ENCODE results near the gene SRM. TPM values are rescaled to one million over a fixed set of nuclear protein-coding genes. Genes with fewer than 3 reads are reported as not detected.
"Not testable (repeated sequence)": the region's sequence is repeated elsewhere in the genome, so short reads cannot be mapped to it uniquely, and the experiment has no call there.

Gene SRM
- total RNA-seq, 1 donor = 21.0 TPM

GRCh38 chr1:11039351-11040104 is 20.3 kb downstream of the SRM start:
- Histone ChIP-seq H3K79me2 (ENCODE audit: insufficient read depth, low read length) (no peaks in the 10 kb centered on the region), H3K4me3 (ENCODE audit: insufficient read depth, low read length) (no peak overlapping the region), H3K36me3 (ENCODE audit: insufficient read depth, low read length) (no peaks in the 10 kb centered on the region), H3K27me3 (ENCODE audit: insufficient read depth, low read length) (peaks cover 10% of the 10 kb centered on the region), H3K9me3 (ENCODE audit: low read depth, low read length) (no peaks in the 10 kb centered on the region), H2AFZ (ENCODE audit: low read length) (no peak overlapping the region), H3K4me1 (ENCODE audit: insufficient read depth, low read length) (peaks cover 4% of the 10 kb centered on the region), H3K27ac (ENCODE audit: low read depth, low read length) (no peak overlapping the region), H3K4me2 (ENCODE audit: insufficient read depth, low read length) (no peak overlapping the region), H4K20me1 (ENCODE audit: insufficient read depth, low read length) (no peaks in the 10 kb centered on the region)
- DNase-seq (ENCODE audit: insufficient read length, low spot score, missing footprints) = no peak
- no peak for TF ChIP-seq CTCF (IDR thresholded peaks at IDR 0.05; ENCODE audit: extremely low read depth, low read depth, low read length)

DNA sequence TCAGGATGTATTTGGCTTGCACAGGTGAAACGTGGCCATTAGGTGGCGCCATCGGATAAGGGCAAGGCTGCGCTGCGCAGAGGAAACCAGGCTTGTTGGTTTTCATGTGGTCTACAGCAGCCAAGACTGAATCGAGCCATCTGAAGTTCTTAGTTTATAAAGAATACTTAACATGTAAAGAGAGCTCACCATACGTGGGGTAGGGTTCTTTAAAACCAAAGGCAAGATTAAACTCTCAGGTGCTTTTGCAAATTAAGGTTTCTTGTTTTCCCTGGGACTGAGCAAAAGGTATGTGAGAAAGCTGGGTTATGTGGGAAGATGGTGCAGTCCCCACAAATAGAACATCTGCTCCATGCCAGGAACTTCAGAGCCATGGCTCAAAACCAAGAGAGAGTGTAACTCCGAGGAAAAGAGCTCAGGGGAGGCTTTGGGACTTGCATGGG is 22.1 kb downstream of the SRM start:
- Histone ChIP-seq H3K4me3 (ENCODE audit: insufficient read depth, low read length) (no peak overlapping the region), H2AFZ (ENCODE audit: low read length) (no peak overlapping the region)
- TF ChIP-seq CTCF (IDR thresholded peaks at IDR 0.05; ENCODE audit: extremely low read depth, low read depth, low read length) = peak; percentile 99

GRCh38 chr1:11037019-11037739 is 22.6 kb downstream of the SRM start:
- H3K4me1 ChIP-seq (ENCODE audit: insufficient read depth, low read length); H3K27me3 ChIP-seq (ENCODE audit: insufficient read depth, low read length); H4K20me1 ChIP-seq (ENCODE audit: insufficient read depth, low read length); DNase-seq (ENCODE audit: insufficient read length, low spot score, missing footprints); H3K9me3 ChIP-seq (ENCODE audit: low read depth, low read length); H3K27ac ChIP-seq (ENCODE audit: low read depth, low read length); H3K4me3 ChIP-seq (ENCODE audit: insufficient read depth, low read length); H2AFZ ChIP-seq (ENCODE audit: low read length); H3K36me3 ChIP-seq (ENCODE audit: insufficient read depth, low read length); H3K4me2 ChIP-seq (ENCODE audit: insufficient read depth, low read length); H3K79me2 ChIP-seq (ENCODE audit: insufficient read depth, low read length): not testable (repeated sequence)

More for the DNA sequence above, 22.1 kb downstream of the SRM start:
- DNase-seq (ENCODE audit: insufficient read length, low spot score, missing footprints) = peak; percentile 96
- H3K27ac ChIP-seq (ENCODE audit: low read depth, low read length) = no peak overlapping the region
- H4K20me1 ChIP-seq (ENCODE audit: insufficient read depth, low read length) = no peaks in the 10 kb centered on the region
- H3K27me3 ChIP-seq (ENCODE audit: insufficient read depth, low read length) = peaks cover 10% of the 10 kb centered on the region
- H3K4me1 ChIP-seq (ENCODE audit: insufficient read depth, low read length) = peaks cover 4% of the 10 kb centered on the region
- H3K79me2 ChIP-seq (ENCODE audit: insufficient read depth, low read length) = no peaks in the 10 kb centered on the region
- no peaks in the 10 kb centered on the region for H3K36me3 ChIP-seq (ENCODE audit: insufficient read depth, low read length)
- no peak overlapping the region for H3K4me2 ChIP-seq (ENCODE audit: insufficient read depth, low read length)
- H3K9me3 ChIP-seq (ENCODE audit: low read depth, low read length) = no peaks in the 10 kb centered on the region

- Histone ChIP-seq H3K36me3 (ENCODE audit: insufficient read depth, low read length) (peaks cover 14% of the 10 kb centered on the region), H4K20me1 (ENCODE audit: insufficient read depth, low read length) (peaks cover 17% of the 10 kb centered on the region), H3K27ac (ENCODE audit: low read depth, low read length) (no peak overlapping the region)
Measured at GRCh38 chr1:11031624-11032262, 28.1 kb downstream of the SRM start.

More at GRCh38 chr1:11031624-11032262, 28.1 kb downstream of the SRM start:
- H3K4me3 ChIP-seq (ENCODE audit: insufficient read depth, low read length) = no peak overlapping the region
- TF ChIP-seq CTCF (IDR thresholded peaks at IDR 0.05; ENCODE audit: extremely low read depth, low read depth, low read length) = no peak
- no peak for DNase-seq (ENCODE audit: insufficient read length, low spot score, missing footprints)
- no peaks in the 10 kb centered on the region for H3K4me1 ChIP-seq (ENCODE audit: insufficient read depth, low read length)
- H3K9me3 ChIP-seq (ENCODE audit: low read depth, low read length) = no peaks in the 10 kb centered on the region
- H3K27me3 ChIP-seq (ENCODE audit: insufficient read depth, low read length) = no peaks in the 10 kb centered on the region
- no peak overlapping the region for H3K4me2 ChIP-seq (ENCODE audit: insufficient read depth, low read length)
- no peaks in the 10 kb centered on the region for H3K79me2 ChIP-seq (ENCODE audit: insufficient read depth, low read length)
- H2AFZ ChIP-seq (ENCODE audit: low read length) = no peak overlapping the region

Measured in osteoblast (primary cell).